GM19455 (cell line): ENCODE measurements around the gene URB1.
"Not testable (repeated sequence)": the region's sequence is repeated elsewhere in the genome, so short reads cannot be mapped to it uniquely, and the experiment has no call there.

Experiments
- ATAC-seq: cut with Tn5 transposase; IDR thresholded peaks from one replicate; pipeline ENCODE4 v1.9.1; 2021; ENCODE audit not compliant: unreplicated experiment

Gene URB1, protein sequence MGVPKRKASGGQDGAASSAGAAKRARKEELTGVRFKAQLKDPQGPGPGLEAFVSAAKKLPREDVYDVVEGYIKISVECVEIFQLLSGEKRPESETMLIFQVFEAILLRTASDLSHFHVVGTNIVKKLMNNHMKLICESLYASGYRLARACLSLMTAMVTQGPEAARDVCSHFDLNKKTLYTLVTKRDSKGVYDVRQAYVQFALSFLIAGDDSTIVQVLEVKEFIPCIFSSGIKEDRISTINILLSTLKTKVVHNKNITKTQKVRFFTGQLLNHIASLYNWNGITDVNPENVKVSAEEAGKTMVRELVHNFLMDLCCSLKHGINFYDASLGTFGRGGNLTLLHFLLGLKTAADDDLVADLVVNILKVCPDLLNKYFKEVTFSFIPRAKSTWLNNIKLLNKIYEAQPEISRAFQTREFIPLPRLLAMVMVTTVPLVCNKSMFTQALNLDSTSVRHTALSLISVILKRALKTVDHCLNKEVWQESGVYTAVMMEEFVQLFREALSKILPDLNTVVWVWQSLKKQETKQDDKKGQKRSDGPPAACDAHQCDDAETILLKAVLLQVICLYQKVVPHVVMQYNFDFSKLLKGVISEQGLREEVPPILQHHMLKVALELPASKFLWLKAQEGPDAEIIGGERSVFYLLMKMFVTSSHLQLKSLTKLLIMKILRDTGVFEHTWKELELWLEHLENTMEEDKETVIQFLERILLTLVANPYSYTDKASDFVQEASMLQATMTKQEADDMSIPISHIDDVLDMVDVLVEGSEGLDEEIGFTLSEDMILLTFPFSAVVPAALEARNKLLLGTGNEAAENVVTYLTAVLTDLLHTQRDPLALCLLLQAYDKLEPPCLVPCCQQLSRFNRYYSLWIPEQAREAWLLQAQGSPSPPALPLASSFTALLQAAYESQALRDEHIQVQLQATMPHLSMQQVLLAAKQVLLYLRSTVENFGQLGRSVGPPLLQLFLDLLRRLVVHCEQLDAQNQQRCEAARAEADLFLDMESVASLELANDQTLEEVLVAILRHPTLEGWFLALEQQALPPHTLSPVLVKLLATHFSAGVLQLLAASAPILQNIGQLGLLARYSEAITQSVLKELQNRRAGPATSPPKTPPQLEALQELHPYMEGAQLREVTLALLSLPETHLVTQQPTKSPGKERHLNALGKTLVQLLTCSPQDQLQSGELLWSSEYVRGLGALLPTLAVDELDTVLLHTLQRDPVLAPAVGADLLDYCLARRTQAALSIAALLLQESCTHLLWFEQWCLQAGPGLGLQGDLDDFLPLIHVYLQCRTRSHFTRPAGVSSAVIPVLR (N-terminal part only)

DNA sequence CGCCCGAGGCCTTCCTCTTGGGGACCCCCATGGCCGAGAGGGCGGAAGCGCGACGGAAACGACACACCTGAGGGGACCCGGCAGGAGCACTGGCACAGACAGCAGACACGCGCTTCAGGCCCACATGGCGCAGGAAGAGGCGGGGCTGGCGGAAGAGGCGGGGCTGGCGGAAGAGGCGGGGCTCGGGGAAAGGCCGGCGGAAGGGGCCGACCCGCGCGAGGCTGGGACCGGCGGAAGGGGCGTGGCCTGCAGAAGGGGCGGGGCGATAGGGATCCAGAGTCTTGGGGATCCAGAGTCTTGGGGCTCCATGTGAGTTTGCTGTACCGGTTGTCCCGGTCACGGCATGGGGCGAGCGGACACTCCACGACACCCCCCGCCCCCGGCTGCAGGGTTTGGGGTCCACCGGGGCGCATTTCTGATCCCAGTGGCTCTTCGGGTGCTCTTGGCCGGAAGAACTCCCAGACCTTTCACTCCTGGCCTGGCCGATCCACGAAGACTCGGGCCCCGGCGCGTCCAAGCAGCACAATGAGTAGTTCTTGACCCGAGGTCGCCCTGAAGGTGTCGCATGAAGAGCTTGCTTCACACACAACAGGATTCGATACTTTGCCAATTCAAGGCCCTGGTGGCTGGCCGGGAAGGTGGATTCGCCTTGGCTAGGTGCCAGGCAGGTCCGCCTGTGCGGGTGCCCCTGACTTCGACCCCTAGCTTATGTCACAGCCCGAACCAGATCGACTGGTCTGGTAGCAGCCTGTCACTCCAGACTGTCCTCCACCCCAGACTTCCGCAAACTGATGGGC, at the start of gene URB1:
URB1 (minus strand) TSS at position 133 of the 797 bp plus-strand sequence; CDS start at position 31, 102 bp downstream.
- peak; percentile 95 for ATAC-seq

DNA sequence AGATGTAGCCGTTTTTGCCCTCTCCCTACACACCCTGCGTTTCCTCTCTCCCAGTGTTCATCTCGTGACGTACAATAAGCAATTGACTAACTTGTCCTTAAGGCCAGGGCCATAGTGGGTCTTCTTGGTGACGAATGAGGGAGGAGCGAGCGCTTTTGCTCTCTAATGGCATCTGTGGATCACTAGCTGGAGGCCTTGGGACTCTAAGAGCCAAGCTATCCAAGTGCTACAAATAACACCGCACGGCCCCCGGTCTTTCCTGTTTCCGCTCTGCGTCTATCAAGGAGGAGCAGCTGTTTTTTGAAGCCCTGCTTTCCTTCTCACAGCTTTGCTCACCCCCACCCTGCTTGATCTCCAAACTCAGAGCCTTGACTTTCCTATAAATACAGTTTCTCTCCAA, 44.9 kb upstream of the URB1 start:
- ATAC-seq: no peak

DNA sequence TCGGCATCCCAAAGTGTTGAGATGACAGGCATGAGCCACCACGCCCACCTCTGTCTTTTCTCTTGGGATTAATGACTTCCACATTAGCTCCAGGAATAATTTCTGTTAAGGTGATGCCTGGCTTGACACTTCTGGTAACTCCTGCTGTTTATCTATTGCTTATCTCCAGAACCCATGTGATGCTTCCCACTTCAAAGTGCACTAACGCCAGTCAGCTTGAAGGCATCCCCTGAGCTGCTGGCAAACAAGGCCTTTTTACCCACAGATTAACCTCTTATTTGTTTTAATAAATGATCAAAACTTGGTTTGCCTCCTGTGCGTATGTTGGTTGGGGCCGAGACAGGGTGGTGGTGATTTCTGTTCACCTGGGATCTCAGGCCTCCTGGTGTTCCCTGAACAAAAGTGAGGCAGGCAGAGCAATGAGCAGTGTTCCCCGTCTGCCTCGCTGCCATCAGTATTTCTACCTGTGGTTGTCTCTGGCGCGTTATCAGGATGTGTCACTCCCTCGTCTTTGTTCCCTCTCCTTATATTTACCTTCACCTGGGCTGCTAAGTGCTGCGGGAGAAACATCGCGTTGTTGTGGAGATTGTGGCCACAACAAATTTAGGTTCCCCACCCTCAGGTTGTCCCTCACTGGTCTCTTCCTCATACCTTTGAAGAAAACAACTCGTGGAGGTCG, 40.3 kb upstream of the URB1 start:
- ATAC-seq: not testable (repeated sequence)

- no peak for ATAC-seq
These were observed 35.3 kb upstream of the URB1 start for GRCh38 chr21:32427958-32428623.

GRCh38 chr21:32426592-32427051, 33.8 kb upstream of the URB1 start:
- ATAC-seq: no peak

- no peak for ATAC-seq
These were observed 33.3 kb upstream of the URB1 start for GRCh38 chr21:32426066-32426465.

DNA sequence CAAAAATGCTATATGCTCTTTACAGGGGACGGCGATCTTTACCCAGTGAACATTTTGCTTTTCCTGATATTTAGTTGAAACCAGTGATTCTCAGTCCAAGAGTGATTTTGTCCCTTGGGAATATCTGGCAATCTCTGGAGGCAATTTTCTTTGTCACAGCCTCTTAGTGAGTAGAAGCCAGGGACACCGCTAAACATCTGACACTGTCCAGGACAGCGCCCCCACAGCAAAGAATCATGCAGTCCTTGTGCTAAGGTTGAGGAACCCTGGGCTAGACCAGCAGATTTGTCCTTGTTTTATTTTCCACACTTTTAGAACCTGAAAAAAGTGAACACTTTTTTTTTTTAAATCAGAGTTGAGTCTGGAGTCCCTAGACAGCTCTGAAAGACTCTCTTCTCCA, 32.8 kb upstream of the URB1 start:
- ATAC-seq: no peak

DNA sequence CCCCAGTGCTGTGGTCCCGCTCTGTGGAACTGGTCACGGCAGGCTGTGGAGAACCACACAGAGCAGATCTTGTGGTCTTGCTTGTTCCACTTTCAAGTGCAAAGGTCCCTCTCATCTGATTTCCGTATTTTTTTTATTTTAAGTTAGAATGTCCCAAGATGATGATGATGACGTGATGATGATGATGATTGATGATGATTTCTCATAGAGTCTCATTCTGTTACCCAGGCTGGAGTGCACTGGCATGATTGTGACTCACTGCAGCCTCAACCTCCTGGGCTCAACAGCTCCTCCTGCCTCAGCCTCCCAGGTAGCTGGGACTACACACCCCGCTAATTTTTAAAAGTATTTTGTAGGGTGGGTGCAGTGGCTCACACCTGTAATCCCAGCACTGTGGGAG, 31.9 kb upstream of the URB1 start:
- ATAC-seq: no peak

- ATAC-seq: no peak
These were observed 31.4 kb upstream of the URB1 start for GRCh38 chr21:32424191-32424535.

- no peak for ATAC-seq
These were observed 30.7 kb upstream of the URB1 start for GRCh38 chr21:32423320-32424190.

DNA sequence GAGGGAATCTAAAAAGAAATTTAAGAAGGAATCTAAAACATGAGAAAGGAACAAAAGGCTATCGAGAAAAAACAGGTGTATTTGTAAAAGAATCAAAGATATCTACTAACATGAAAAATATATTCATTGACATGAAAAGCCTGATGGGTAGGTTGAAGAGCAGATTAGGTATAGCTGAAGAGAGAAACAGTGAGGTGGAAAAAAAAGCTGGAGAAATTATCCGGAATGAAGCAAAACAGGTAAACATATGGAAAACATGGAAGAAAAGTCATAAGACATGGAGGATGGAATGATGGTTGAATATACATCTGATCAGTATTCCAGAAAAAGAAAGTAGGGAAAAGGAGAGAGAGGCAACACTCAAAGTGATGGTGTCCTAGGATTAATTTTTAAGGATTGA, 29.3 kb upstream of the URB1 start:
- ATAC-seq: no peak

DNA sequence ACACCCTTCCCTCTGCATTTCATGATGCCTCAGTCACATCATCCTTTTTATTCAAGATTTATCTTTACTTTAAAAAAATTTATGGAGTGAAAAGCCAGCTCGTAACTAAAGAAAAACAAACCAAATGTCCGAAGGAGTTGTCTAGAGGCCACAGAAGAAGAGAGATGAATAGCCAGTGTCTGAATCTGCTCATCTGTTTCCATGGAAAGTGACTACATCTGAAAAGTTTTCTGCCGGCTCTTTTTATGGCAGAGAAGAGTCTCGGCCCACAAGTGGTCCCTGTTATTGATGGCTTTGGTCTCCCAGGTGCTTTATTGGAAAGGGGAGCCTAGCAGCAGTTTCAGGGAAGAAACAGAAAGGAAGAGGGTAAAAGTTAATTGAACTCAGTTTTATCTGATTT, 25.3 kb upstream of the URB1 start:
- no peak for ATAC-seq

DNA sequence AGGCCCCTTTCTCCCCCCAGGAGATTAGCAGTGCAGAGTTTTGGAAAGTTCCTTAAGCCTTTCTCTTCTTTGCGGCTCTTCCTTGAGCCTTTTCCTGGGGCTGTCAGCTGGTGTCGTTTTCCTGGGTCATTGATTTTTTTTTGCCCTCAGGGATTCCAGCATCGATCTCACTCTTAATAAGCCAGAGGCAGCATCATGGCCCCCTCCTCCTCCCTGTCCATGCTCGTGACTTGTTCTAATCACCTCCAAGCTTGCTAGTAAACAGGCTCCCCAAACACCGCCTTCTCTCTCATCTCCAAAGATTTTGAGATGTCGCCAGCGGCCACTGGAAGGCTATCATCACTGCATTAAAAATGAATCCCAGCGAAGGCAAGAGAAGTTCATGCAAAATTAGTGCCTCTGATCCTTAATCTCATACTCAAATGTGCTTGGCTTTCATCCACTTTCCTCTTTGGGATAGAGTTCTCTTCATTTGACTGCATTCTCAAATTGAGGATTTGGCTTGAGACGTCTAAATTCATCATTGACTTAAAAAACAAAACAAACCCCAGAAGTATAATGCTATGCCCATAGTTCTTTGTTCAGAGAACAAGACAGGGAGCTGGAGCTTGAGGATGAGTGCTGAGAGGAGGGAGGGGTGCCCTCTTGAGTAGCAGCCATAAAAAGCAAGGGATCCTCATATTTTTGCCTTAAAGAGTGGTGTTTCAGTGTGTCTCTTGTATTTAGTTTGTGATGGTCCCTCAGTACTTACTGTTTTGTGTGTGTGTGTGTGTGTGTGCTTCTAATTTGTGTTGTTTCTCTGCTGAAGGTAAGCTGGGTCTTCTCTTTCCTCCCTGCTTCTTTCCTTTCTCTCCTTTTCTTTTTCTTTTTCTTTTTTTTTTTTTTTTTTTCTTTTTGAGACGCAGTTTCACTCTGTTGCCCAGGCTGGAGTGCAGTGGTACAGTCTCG, 22.9 kb upstream of the URB1 start:
- ATAC-seq: no peak

DNA sequence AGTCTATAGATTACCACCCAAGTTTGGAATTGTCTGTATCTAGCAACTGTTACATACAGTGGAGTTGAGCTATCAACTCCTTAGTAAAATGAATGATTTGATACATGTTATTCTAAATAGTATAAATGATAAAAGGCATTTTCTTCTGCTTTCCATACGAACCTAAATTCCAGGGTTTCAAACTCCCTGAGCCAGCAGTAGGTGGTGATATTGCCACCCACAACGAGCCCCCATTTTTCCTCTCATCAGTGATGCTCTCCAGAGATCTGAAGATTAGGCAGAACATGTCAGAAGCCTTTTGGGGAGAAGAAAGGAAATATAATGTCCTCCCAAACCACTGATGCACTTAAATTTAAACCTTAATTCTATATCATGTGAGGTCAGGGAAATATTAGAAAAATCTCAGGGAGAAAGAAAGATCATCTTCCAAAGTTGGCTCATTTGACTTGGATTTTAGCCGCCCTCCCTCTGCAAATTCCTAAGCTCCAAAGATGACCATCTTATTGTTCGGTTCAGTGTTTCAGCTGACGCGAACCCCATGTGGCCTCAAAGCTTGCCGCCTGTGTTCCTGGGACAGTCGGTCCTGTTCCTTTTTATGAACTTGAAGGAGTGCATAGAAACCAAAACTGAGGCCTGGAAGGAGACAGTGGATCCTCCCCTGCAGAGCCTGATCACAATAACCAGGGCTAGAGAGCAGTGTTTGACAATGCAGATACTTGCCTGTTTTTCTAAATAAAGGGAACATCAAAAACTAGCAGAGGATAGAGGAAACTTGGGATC, 22.0 kb upstream of the URB1 start:
- ATAC-seq: no peak

GRCh38 chr21:32413697-32414578, 21.1 kb upstream of the URB1 start:
- no peak for ATAC-seq
